HUES48 (cell line): ENCODE data around the gene PIP5KL1.

ENCODE experiments used
- H3K27ac ChIP-seq: one replicate; pipeline ENCODE4 v1.7.0; 2013; ENCODE audit warnings: low read depth, low read length, inconsistent platforms
- H3K27me3 ChIP-seq: 2 replicates; pipeline ENCODE4 v1.6.1; 2013; ENCODE audit warnings: mild to moderate bottlenecking, low read length; ENCODE audit not compliant: control insufficient read depth, insufficient read depth
- H3K36me3 ChIP-seq: 2 replicates; pipeline ENCODE4 v1.6.1; 2013; ENCODE audit warnings: low read length; ENCODE audit not compliant: control insufficient read depth, insufficient read depth
- H3K4me1 ChIP-seq: 2 replicates; pipeline ENCODE4 v1.6.1; 2013; ENCODE audit warnings: mild to moderate bottlenecking, low read length; ENCODE audit not compliant: control insufficient read depth, insufficient read depth
- H3K4me3 ChIP-seq: 2 replicates; pipeline ENCODE4 v1.5.1; 2013; ENCODE audit warnings: mild to moderate bottlenecking, low read depth, low read length
- H3K9ac ChIP-seq: 2 replicates; pipeline ENCODE4 v1.6.1; 2013; ENCODE audit warnings: mild to moderate bottlenecking, low read depth, low read length, moderate library complexity
- H3K9me3 ChIP-seq: 2 replicates; pipeline ENCODE4 v1.6.1; 2013; ENCODE audit warnings: low read length; ENCODE audit not compliant: control insufficient read depth, insufficient read depth

Gene PIP5KL1

DNA sequence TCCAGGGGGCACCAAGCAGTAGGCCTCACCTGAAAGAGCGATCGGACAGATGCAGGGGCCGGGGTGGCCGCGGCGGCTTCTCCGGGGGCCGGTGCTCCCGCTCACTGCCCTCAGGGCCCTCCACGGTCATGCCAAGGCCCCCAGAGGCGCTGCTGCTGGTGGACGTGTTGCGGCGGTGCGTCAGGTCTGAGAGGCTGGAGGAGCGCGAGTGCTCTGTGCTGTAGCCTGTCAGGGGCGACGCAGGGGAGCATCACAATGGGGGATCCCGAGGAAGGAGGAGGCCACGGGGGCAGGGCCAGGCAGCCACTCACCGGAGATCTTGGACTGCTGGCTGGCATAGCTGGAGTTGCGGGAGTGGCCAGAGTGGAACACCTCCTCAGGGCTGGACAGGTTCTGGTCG lies 14.8 kb upstream of the PIP5KL1 start:
- peaks cover 51% of the 10 kb centered on the region for H3K36me3 ChIP-seq
- H3K4me1 ChIP-seq: peaks cover 14% of the 10 kb centered on the region
- H3K27ac ChIP-seq: no peak overlapping the region
- H3K4me3 ChIP-seq: no peak overlapping the region
- H3K9me3 ChIP-seq: no peaks in the 10 kb centered on the region
- H3K27me3 ChIP-seq: no peaks in the 10 kb centered on the region
- no peak overlapping the region for H3K9ac ChIP-seq

DNA sequence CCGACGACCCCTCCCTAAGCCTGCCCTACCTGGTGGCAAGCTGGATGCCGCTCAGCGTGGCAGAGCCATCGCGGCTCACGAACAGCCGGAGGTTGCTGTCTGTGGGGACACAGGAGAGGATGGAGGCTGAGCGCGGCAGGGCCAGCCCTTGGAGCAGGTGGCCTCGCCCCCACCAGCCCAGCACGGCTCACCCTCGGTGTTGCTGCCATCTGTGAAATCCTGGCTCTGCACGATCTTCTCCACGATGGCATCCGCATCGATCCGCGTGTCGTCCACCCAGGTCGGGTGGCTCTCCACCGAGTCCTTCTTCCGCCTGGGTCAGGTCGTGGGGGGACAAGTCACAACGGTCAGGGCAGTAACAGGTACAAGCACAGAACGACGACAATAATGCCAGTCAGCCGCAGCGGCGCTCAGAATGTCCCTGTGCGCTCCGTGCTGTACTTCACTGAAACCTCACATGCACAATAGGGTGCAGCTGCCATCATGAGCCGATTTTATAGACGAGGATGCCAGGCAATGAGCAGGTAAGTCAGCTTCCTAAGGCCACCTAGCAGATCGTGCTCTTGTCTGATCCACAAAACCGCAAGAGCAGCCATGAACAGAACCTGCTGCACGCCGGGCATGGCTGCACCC lies 14.1 kb upstream of the PIP5KL1 start:
- peaks cover 57% of the 10 kb centered on the region for H3K36me3 ChIP-seq
- H3K9me3 ChIP-seq: no peaks in the 10 kb centered on the region
- peak overlapping the region; percentile 58 for H3K27ac ChIP-seq
- no peaks in the 10 kb centered on the region for H3K27me3 ChIP-seq
- H3K4me1 ChIP-seq: peaks cover 14% of the 10 kb centered on the region
- no peak overlapping the region for H3K9ac ChIP-seq
- no peak overlapping the region for H3K4me3 ChIP-seq

DNA sequence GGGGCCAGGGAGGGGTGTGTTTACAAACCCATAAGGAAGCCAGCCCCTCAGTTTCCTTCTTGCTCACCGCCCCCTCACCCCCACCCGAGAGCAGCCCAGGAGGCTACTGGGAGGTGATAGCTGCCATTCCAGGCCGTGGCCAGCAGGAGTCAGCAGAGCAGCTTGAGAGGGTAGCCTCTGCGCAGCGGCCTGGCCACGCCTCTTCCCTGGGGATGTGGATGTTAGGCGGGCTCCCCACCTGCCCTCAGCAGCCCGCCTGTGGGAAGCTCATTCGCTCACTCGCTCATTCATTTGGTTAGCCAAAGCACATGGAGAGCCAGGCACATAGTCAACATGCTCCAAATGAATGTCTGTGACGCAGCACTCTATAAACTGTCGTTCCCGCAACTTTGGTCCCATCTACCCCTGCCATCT lies 13.2 kb upstream of the PIP5KL1 start:
- Histone ChIP-seq H3K27me3 (no peaks in the 10 kb centered on the region), H3K27ac (peak overlapping the region; percentile 58), H3K9me3 (no peaks in the 10 kb centered on the region), H3K9ac (no peak overlapping the region), H3K4me1 (peaks cover 14% of the 10 kb centered on the region), H3K4me3 (no peak overlapping the region), H3K36me3 (peaks cover 57% of the 10 kb centered on the region)

DNA sequence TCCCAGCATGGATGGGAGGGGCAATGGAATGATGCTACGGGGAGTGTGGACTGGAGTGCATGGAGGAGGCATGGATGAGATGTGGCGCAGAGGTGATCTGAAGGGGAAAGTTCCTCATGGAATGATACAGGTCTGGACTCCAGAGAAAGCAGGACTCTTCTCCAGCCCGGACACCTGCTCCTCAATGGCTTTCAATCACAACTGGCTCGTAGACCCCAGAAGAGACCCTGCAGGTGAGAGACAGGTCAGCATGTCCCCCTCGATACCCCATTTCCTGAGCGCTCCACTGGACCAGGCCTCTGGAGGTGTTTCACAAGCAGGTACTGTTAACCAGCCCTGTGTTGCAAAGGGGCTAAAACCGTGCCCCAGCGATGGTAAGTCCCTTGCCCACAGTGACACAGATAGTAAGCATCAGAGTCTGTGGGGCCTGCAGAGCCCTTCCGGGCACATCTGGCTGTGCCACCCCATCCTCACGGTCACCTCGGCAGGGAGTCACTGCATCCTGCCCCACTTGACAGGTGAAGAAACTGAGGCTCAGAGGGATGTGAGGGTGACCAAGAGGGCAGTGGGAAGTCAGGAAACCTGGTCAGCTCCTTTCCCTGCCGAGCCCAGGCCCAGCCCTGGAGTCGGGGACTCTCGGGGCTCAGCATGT lies 12.6 kb upstream of the PIP5KL1 start:
- Histone ChIP-seq H3K4me1 (peaks cover 14% of the 10 kb centered on the region), H3K27me3 (no peaks in the 10 kb centered on the region), H3K36me3 (peaks cover 57% of the 10 kb centered on the region), H3K9ac (no peak overlapping the region), H3K4me3 (no peak overlapping the region), H3K9me3 (no peaks in the 10 kb centered on the region), H3K27ac (no peak overlapping the region)

DNA sequence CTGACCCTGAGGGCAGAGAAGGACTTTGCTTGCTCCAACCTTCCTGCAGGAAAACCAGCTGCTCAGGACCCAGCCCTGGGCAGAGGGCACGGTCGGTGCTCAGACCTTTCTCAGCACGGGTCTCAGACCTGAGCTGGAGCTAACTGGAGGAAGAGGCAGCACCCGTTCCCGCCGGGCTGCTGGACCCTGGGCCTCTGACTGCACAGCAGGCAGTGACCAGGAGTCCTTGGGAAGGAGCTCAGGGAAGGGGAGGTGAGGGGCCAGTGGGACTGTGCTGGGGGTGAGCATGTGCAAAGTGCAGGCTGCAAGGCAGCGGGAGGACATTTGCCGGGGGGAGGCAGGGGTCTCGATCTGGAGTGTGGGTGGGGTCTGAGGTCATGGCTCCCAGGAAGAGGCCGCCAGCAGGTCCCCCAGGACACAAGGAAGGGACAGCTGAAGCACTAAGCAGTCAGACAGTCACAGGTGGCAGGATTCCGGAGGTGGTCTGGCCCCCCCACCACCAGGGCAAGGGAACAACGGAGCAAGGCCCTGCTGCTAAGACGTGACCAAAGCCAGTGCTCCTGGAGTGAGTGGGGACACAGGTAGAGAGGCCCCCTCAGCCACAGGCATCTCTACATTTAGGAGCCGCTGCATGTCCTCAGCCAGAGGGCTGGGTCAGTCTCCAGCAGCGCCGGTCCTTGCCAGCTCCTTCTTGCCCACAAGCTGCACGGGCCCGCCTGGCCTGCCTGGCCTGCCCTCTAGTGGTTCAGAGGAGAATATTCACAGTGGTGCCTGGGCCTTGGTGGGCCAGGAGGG lies 11.8 kb upstream of the PIP5KL1 start:
- Histone ChIP-seq H3K9me3 (no peaks in the 10 kb centered on the region), H3K4me3 (no peak overlapping the region), H3K36me3 (peaks cover 50% of the 10 kb centered on the region), H3K9ac (no peak overlapping the region), H3K27me3 (no peaks in the 10 kb centered on the region), H3K4me1 (peaks cover 14% of the 10 kb centered on the region), H3K27ac (no peak overlapping the region)

DNA sequence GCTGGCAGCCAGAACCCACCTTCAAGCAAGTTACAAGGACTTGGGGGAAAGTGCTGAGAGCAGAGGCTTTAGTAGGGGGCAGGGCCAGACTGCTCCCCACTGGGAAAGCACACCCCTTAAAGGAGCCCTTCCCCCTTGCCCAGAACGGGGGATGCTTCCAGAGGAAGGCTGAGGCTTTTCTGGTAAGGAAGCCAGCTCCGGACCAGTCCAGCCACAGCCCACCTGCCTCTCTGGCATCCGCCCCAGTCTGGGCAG lies 11.3 kb upstream of the PIP5KL1 start:
- Histone ChIP-seq H3K27me3 (no peaks in the 10 kb centered on the region), H3K27ac (no peak overlapping the region), H3K4me1 (peaks cover 14% of the 10 kb centered on the region), H3K9ac (no peak overlapping the region), H3K9me3 (no peaks in the 10 kb centered on the region), H3K36me3 (peaks cover 48% of the 10 kb centered on the region), H3K4me3 (no peak overlapping the region)

DNA sequence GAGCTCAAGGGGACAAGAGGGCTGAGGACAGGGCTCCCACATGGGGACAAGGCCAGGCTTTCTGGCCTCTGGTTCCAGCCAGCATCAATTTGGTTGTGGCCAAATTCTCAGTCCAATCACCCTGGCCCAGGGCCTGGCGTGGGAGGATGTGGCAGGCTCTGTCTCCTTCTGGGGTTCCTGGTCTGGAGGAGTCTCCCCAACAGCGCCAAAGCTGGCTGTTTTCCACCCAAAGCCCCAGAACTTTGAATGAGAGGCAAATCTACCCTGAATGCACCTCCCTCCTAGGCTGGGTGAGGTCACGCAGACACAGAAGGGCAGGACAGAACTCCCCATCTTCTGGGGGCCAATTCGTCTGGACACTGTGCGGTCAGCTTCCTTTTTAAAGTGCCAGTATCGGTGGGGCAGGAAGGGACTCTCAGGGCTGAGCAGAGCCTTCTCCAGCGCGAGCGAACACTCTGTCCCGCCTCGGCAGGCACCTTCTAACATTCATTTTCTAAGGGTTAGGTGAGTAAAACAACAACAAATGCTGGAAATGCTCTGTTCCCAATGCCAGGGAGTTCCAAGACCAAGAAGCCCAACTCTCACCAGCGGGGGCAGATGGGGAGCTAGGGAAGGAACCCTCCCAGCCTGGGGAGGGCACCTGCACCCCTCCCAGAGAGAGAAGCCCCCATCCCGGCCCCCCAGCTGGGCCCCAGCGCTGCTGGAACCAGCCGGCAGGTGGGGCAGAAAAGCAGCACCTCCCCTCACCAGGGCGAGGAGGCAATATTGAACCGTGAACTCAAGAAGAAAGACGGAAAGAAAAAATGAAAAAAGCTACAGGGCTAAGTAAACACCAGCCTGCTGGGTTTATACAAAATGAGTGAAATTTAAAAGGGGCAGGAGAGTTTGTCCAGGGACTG lies 10.7 kb upstream of the PIP5KL1 start:
- peaks cover 48% of the 10 kb centered on the region for H3K36me3 ChIP-seq
- H3K4me3 ChIP-seq: no peak overlapping the region
- H3K4me1 ChIP-seq: peaks cover 19% of the 10 kb centered on the region
- H3K27ac ChIP-seq: no peak overlapping the region
- H3K27me3 ChIP-seq: no peaks in the 10 kb centered on the region
- no peaks in the 10 kb centered on the region for H3K9me3 ChIP-seq
- H3K9ac ChIP-seq: no peak overlapping the region

DNA sequence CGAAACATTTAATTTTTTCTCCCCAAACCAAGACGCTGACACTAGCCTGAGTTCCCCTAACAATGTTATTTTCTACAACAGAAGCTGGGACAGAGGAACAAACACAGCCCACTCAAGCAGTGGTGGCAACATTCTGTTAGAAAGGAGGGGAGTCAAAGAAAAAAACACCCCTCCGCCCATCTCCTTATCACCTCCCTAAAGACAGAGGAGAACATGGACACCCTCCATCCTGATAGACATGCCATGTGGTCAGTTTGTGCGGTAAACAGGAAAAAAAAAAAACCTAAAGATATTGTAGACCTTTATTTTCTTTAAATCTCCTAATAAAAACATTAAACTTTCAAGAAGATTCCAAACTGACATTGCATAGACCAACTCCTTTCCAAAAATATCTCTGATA lies 10.0 kb upstream of the PIP5KL1 start:
- H3K4me3 ChIP-seq: no peak overlapping the region
- no peak overlapping the region for H3K9ac ChIP-seq
- no peak overlapping the region for H3K27ac ChIP-seq
- H3K9me3 ChIP-seq: no peaks in the 10 kb centered on the region
- peaks cover 52% of the 10 kb centered on the region for H3K36me3 ChIP-seq
- no peaks in the 10 kb centered on the region for H3K27me3 ChIP-seq
- H3K4me1 ChIP-seq: peaks cover 19% of the 10 kb centered on the region

DNA sequence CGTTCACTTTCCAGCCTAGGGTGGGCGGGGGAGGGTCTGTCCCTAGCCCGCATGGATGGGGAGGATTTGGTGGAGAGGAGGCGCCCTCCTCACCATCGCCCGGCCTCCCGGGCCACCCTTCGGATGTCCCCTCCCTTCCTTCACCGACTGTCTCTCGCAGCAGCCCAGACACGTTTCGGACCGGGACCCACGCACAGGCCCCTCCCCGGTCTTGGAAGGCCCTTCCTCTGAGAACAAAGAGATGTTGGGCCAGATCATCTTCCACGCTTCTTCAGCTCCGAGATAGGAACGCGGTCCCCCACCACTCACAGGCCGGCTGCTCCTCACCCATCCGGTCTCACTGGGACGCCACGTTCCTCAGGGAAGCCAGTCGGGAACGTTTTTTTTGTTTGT lies 7.7 kb upstream of the PIP5KL1 start:
- H3K4me1 ChIP-seq: peaks cover 11% of the 10 kb centered on the region
- peak overlapping the region; percentile 32 for H3K27ac ChIP-seq
- H3K9ac ChIP-seq: peak overlapping the region; percentile 59
- no peaks in the 10 kb centered on the region for H3K27me3 ChIP-seq
- H3K4me3 ChIP-seq: peak overlapping the region; percentile 89
- no peaks in the 10 kb centered on the region for H3K9me3 ChIP-seq
- H3K36me3 ChIP-seq: peaks cover 38% of the 10 kb centered on the region

DNA sequence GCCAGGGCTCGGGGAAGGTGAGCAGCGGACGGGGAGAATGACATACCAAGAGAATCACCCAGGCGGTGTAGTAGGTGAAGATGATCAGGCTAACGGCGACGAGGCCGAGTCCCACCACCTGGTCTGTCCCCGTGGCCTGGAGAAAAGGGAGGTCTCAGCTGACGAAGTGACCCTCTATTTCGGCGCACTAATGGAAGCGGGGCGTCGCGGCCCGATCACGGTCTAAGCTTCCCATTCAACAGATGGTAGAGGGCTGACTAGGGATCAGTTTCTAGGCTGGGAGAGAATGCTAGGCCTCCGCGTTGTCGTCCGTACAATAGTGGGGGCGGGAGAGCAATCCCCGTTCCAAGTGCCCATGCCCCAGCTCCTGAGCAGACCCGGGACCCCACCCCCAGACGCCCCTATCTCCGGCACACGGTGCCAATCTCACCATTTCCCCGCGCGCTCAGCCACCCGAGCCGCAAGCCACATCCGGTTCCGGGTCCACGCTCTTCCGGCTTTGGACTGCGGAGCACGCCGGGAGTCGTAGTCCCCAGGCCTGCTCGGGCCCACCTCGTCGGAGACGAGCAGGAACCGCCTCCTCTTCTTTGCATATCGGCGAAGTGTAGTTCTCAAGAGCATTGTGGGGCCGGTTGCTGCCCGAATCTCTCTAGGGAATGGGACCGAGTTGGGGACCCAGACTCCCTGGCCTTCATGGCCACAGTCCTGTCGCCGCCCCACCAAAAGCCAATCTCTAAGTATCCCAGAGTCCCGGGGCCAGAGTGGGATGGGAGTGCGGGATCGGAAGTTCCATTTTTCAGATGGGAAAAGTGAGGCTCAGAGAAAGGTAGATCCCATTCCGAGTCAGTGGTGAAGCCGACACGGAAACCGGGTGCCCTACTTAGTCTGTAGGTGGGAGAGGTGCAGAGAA lies 7.1 kb upstream of the PIP5KL1 start, which contains the start of gene DPM2:
TSS of gene DPM2 (minus strand) at position 467 of the 910 bp plus-strand sequence. CDS start at position 433, 34 bp downstream.
- Histone ChIP-seq H3K4me1 (peaks cover 10% of the 10 kb centered on the region), H3K27ac (peak within 1 kb of the TSS; percentile 58), H3K9ac (peak within 1 kb of the TSS; percentile 71), H3K36me3 (peaks cover 33% of the 10 kb centered on the region), H3K27me3 (no peaks in the 10 kb centered on the region), H3K9me3 (no peaks in the 10 kb centered on the region), H3K4me3 (peak within 1 kb of the TSS; percentile 89)
